Measurements from ENCODE around the gene CCNB1. TPM values are rescaled to one million over a fixed set of nuclear protein-coding genes. Genes with fewer than 3 reads are reported as not detected.

CCNB1 gene
- polyA plus RNA-seq, 1 donor (not counting 4 experiments of a cell fraction or from before 2014, with no cell fraction given): 126 TPM

DNA sequence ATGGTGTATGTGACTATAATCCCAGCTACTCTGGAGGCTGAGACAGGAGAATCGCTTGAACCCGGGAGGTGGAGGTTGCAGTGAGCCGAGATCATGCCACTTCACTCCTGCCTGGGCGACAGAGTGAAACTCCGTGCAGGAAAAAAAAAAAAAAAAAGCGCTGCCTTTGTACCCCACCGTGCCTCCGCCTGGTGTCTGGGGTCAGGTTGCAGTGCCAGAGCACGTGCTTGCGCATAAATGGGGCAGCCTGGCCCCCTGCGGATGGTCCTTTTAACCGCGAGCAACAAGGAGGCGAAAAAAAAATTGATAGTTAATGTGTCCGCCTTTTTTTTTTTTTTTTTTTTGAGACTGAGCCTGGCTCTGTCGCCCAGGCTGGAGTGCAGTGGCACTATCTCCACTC is 6.3 kb upstream of the CCNB1 start:
- H2AFZ ChIP-seq (ENCODE audit: control insufficient read depth, low read length): no peak overlapping the region

DNA sequence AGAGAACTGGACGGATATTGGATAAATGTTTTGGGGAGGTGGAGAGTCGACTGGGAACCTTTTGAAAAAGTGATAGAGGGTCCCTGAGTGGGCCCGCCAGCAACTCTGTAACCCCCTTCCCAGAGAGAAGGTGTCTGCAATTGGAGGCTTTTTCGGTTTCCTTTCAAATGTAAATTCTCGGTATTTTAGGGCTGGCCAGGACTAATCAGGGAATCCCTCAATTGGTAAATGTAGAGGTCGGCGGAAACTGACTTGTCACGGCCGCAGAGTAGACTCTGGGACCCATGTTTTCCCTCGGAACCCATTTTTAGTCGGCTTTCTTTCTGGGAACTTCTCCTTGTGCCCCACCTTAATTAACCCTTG is 524 bp downstream of the CCNB1 start:
- Histone ChIP-seq H2AFZ (ENCODE audit: control insufficient read depth, low read length) (peak overlapping the region; percentile 97), H3K27ac (ENCODE audit: control insufficient read depth, insufficient read depth, low read length) (peak overlapping the region; percentile 81), H3K4me2 (ENCODE audit: control insufficient read depth, extremely low read depth, insufficient read depth, low read depth, low read length) (peak overlapping the region; percentile 84), H3K9ac (ENCODE audit: control insufficient read depth, extremely low read depth, insufficient read depth, low read length) (peak overlapping the region; percentile 81), H4K20me1 (ENCODE audit: control insufficient read depth, extremely low read depth, insufficient read depth, low read length) (no peaks in the 10 kb centered on the region), H3K79me2 (ENCODE audit: control insufficient read depth, insufficient read depth, low read length) (peaks cover 42% of the 10 kb centered on the region), H3K9me3 (ENCODE audit: control insufficient read depth, low read depth, low read length) (no peaks in the 10 kb centered on the region), H3K9me1 (ENCODE audit: control insufficient read depth, extremely low read depth, insufficient read depth, low read length) (no peaks in the 10 kb centered on the region), H3K36me3 (ENCODE audit: control insufficient read depth in 2 of 2, extremely low read depth in 1 of 2, insufficient read depth in 2 of 2, low read length in 2 of 2) (peaks cover 5 to 22% of the 10 kb centered on the region in 2 experiments), H3K27me3 (ENCODE audit: control insufficient read depth, extremely low read depth, insufficient read depth, low read length) (no peaks in the 10 kb centered on the region), H3K4me3 (ENCODE audit: control insufficient read depth in 2 of 3, extremely low read depth in 1 of 3, insufficient read depth in 2 of 3, low read depth in 1 of 3, low read length in 3 of 3) (peak overlapping the region; percentile 77 to 86 (median 81)), H3K4me1 (ENCODE audit: control insufficient read depth, extremely low read depth, insufficient read depth, low read length) (peaks cover 22% of the 10 kb centered on the region)
- TF ChIP-seq EZH2 (IDR thresholded peaks at IDR 0.05; ENCODE audit: low read length): no peak
- TF ChIP-seq, protein P1, sequence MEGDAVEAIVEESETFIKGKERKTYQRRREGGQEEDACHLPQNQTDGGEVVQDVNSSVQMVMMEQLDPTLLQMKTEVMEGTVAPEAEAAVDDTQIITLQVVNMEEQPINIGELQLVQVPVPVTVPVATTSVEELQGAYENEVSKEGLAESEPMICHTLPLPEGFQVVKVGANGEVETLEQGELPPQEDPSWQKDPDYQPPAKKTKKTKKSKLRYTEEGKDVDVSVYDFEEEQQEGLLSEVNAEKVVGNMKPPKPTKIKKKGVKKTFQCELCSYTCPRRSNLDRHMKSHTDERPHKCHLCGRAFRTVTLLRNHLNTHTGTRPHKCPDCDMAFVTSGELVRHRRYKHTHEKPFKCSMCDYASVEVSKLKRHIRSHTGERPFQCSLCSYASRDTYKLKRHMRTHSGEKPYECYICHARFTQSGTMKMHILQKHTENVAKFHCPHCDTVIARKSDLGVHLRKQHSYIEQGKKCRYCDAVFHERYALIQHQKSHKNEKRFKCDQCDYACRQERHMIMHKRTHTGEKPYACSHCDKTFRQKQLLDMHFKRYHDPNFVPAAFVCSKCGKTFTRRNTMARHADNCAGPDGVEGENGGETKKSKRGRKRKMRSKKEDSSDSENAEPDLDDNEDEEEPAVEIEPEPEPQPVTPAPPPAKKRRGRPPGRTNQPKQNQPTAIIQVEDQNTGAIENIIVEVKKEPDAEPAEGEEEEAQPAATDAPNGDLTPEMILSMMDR (optimal IDR thresholded peaks at IDR 0.05 in 1 of 3, IDR thresholded peaks at IDR 0.05 in 1 of 3, conservative IDR thresholded peaks at IDR 0.05 in 1 of 3; ENCODE audit: extremely low read depth in 1 of 3, insufficient read depth in 2 of 3, low read length in 3 of 3): no peak
- dilution Hi-C loops (cut with MboI; ENCODE audit: extremely low pct_ligation_motif_present, low sequenced_read_pairs): no loop called here
- FAIRE-seq (no peak), DNase-seq (ENCODE audit: low read depth, low spot score) (no peak)

More for the DNA sequence above, 6.3 kb upstream of the CCNB1 start:
- no peak overlapping the region for H3K4me2 ChIP-seq (ENCODE audit: control insufficient read depth, extremely low read depth, insufficient read depth, low read depth, low read length)
- TF ChIP-seq, protein P1 (optimal IDR thresholded peaks at IDR 0.05 in 1 of 3, IDR thresholded peaks at IDR 0.05 in 1 of 3, conservative IDR thresholded peaks at IDR 0.05 in 1 of 3; ENCODE audit: extremely low read depth in 1 of 3, insufficient read depth in 2 of 3, low read length in 3 of 3): no peak
- TF ChIP-seq EZH2 (IDR thresholded peaks at IDR 0.05; ENCODE audit: low read length): no peak
- dilution Hi-C loops (cut with MboI; ENCODE audit: extremely low pct_ligation_motif_present, low sequenced_read_pairs): no loop called here
- no peaks in the 10 kb centered on the region for H3K9me1 ChIP-seq (ENCODE audit: control insufficient read depth, extremely low read depth, insufficient read depth, low read length)
- no peak overlapping the region for H3K4me3 ChIP-seq (ENCODE audit: control insufficient read depth in 2 of 3, extremely low read depth in 1 of 3, insufficient read depth in 2 of 3, low read depth in 1 of 3, low read length in 3 of 3)
- H4K20me1 ChIP-seq (ENCODE audit: control insufficient read depth, extremely low read depth, insufficient read depth, low read length): no peaks in the 10 kb centered on the region
- no peak overlapping the region for H3K27ac ChIP-seq (ENCODE audit: control insufficient read depth, insufficient read depth, low read length)
- H3K27me3 ChIP-seq (ENCODE audit: control insufficient read depth, extremely low read depth, insufficient read depth, low read length): no peaks in the 10 kb centered on the region
- H3K79me2 ChIP-seq (ENCODE audit: control insufficient read depth, insufficient read depth, low read length): no peaks in the 10 kb centered on the region
- no peak for DNase-seq (ENCODE audit: low read depth, low spot score)
- no peaks in the 10 kb centered on the region for H3K4me1 ChIP-seq (ENCODE audit: control insufficient read depth, extremely low read depth, insufficient read depth, low read length)
- no peak overlapping the region for H3K9ac ChIP-seq (ENCODE audit: control insufficient read depth, extremely low read depth, insufficient read depth, low read length)
- no peak for FAIRE-seq
- H3K36me3 ChIP-seq (ENCODE audit: control insufficient read depth in 2 of 2, extremely low read depth in 1 of 2, insufficient read depth in 2 of 2, low read length in 2 of 2): no peaks in the 10 kb centered on the region
- H3K9me3 ChIP-seq (ENCODE audit: control insufficient read depth, low read depth, low read length): no peaks in the 10 kb centered on the region

Data from keratinocyte (primary cell).